HEK293 (cell line): ENCODE results near the gene FOXS1.

Source experiments
- CTCF ChIA-PET: fragments of 350-600 bp; formaldehyde crosslinking; extraction: SDS; loops from one replicate; lab custom pipeline; 2021; ENCODE audit warnings: antibody characterized with exemption; lab: Yijun Ruan, JAX
- POLR2A ChIA-PET: fragments of 300-600 bp; formaldehyde crosslinking; extraction: SDS; loops from one replicate; lab custom pipeline; 2020; ENCODE audit warnings: antibody characterized with exemption, inconsistent platforms; lab: Yijun Ruan, JAX
- H3K27ac ChIP-seq: fragments of 200-500 bp; sonication (Bioruptor generic); 2 replicates; pipeline ENCODE4 v1.5.1; 2014; ENCODE audit warnings: low read depth, low read length, control low read depth, inconsistent platforms; ENCODE audit errors: extremely low read depth
- H3K36me3 ChIP-seq, 2 experiments: fragments of 200-500 bp in 1 of 2; sonication (Bioruptor generic) in 1 of 2; 1 replicate in 1 of 2; 2 replicates in 1 of 2; pipeline ENCODE4 v1.5.1; 2014 to 2017; ENCODE audit warnings: inconsistent platforms in 2 of 2, low read length in 2 of 2; ENCODE audit not compliant: control insufficient read depth in 2 of 2, insufficient read depth in 1 of 2
- H3K4me1 ChIP-seq: fragments of 200-500 bp; sonication (Bioruptor generic); 2 replicates; pipeline ENCODE4 v1.5.1; 2014; ENCODE audit warnings: mild to moderate bottlenecking, low read length, inconsistent platforms; ENCODE audit not compliant: control insufficient read depth, insufficient read depth
- H3K4me3 ChIP-seq: 2 replicates; pipeline ENCODE4 v1.5.1; 2011; ENCODE audit warnings: low read depth, mild to moderate bottlenecking, control low read depth, low read length, moderate library complexity
- H3K9me3 ChIP-seq: fragments of 200-500 bp; sonication (Bioruptor generic); 2 replicates; pipeline ENCODE4 v1.5.1; 2014; ENCODE audit warnings: low read depth, low read length, inconsistent platforms; ENCODE audit not compliant: control insufficient read depth, insufficient read depth
- BCL11B ChIP-seq: fragments of 450-650 bp; formaldehyde crosslinking; IDR thresholded peaks from 2 replicates; pipeline ENCODE4 v1.5.1; 2016; ENCODE audit warnings: low read depth, missing biosample characterization, missing genetic modification characterization
- PATZ1 ChIP-seq: fragments of 450-650 bp; formaldehyde crosslinking; IDR thresholded peaks from 2 replicates; pipeline ENCODE4 v1.5.1; 2016; ENCODE audit warnings: missing biosample characterization, missing genetic modification characterization
- REPIN1 ChIP-seq: fragments of 450-650 bp; formaldehyde crosslinking; IDR thresholded peaks from 2 replicates; pipeline ENCODE4 v1.5.1; 2017; ENCODE audit warnings: missing biosample characterization, missing genetic modification characterization, low read depth
- SETDB1 ChIP-seq: IDR thresholded peaks from one replicate; pipeline ENCODE4 v1.6.1; 2017; ENCODE audit warnings: mild to moderate bottlenecking, low read length, moderate library complexity, mixed read lengths; ENCODE audit not compliant: insufficient read length
- YY2 ChIP-seq: fragments of 450-650 bp; formaldehyde crosslinking; IDR thresholded peaks from 2 replicates; pipeline ENCODE4 v1.5.1; 2016; ENCODE audit warnings: missing biosample characterization, missing genetic modification characterization
- ZBTB44 ChIP-seq: fragments of 450-650 bp; IDR thresholded peaks from 2 replicates; pipeline ENCODE4 v1.5.1; 2018; ENCODE audit warnings: missing biosample characterization, mild to moderate bottlenecking, missing genetic modification characterization
- ZBTB49 ChIP-seq: fragments of 450-650 bp; formaldehyde crosslinking; IDR thresholded peaks from 2 replicates; pipeline ENCODE4 v1.5.1; 2016; ENCODE audit warnings: missing biosample characterization, missing genetic modification characterization, low read depth
- ZNF138 ChIP-seq: fragments of 450-650 bp; formaldehyde crosslinking; IDR thresholded peaks from 2 replicates; pipeline ENCODE4 v1.5.1; 2016; ENCODE audit warnings: missing biosample characterization, missing genetic modification characterization, borderline replicate concordance
- ZNF155 ChIP-seq: fragments of 450-650 bp; formaldehyde crosslinking; IDR thresholded peaks from 2 replicates; pipeline ENCODE4 v1.5.1; 2016; ENCODE audit warnings: missing biosample characterization, missing genetic modification characterization
- ZNF175 ChIP-seq: fragments of 450-650 bp; formaldehyde crosslinking; IDR thresholded peaks from 2 replicates; pipeline ENCODE4 v1.5.1; 2016; ENCODE audit warnings: missing biosample characterization, missing genetic modification characterization
- ZNF184 ChIP-seq: fragments of 450-650 bp; IDR thresholded peaks from 2 replicates; pipeline ENCODE4 v1.5.1; 2018; ENCODE audit warnings: missing biosample characterization, mild to moderate bottlenecking, missing genetic modification characterization
- ZNF19 ChIP-seq: fragments of 450-650 bp; formaldehyde crosslinking; IDR thresholded peaks from 2 replicates; pipeline ENCODE4; 2016; ENCODE audit warnings: missing biosample characterization, missing genetic modification characterization, low read depth
- ZNF362 ChIP-seq: fragments of 450-650 bp; formaldehyde crosslinking; IDR thresholded peaks from 2 replicates; pipeline ENCODE4 v1.5.1; 2016; ENCODE audit warnings: missing biosample characterization, missing genetic modification characterization
- ZNF366 ChIP-seq: fragments of 450-650 bp; formaldehyde crosslinking; conservative IDR thresholded peaks from 2 replicates; pipeline ENCODE4 v1.5.1; 2016; ENCODE audit warnings: missing biosample characterization, missing genetic modification characterization
- ZNF501 ChIP-seq: fragments of 450-650 bp; formaldehyde crosslinking; IDR thresholded peaks from 2 replicates; pipeline ENCODE4 v1.5.1; 2016; ENCODE audit warnings: missing biosample characterization, missing genetic modification characterization
- ZNF518A ChIP-seq: fragments of 450-650 bp; formaldehyde crosslinking; conservative IDR thresholded peaks from 2 replicates; pipeline ENCODE4 v1.5.1; 2016; ENCODE audit warnings: low read depth, missing biosample characterization, missing genetic modification characterization
- ZNF548 ChIP-seq: fragments of 450-650 bp; formaldehyde crosslinking; IDR thresholded peaks from 2 replicates; pipeline ENCODE4 v1.5.1; 2016; ENCODE audit warnings: missing biosample characterization, missing genetic modification characterization
- ZNF561 ChIP-seq: fragments of 450-650 bp; IDR thresholded peaks from 2 replicates; pipeline ENCODE4 v1.5.1; 2018; ENCODE audit warnings: missing biosample characterization, missing genetic modification characterization, borderline replicate concordance
- ZNF621 ChIP-seq: fragments of 450-650 bp; formaldehyde crosslinking; IDR thresholded peaks from 2 replicates; pipeline ENCODE4 v1.5.1; 2017; ENCODE audit warnings: missing biosample characterization, missing genetic modification characterization
- ZNF623 ChIP-seq: fragments of 450-650 bp; formaldehyde crosslinking; IDR thresholded peaks from 2 replicates; pipeline ENCODE4 v1.5.1; 2016; ENCODE audit warnings: missing biosample characterization, missing genetic modification characterization
- ZNF792 ChIP-seq: fragments of 450-650 bp; formaldehyde crosslinking; IDR thresholded peaks from 2 replicates; pipeline ENCODE4 v1.5.1; 2016; ENCODE audit warnings: missing biosample characterization, missing genetic modification characterization
- ZNF830 ChIP-seq: fragments of 450-650 bp; IDR thresholded peaks from 2 replicates; pipeline ENCODE4 v1.5.0; 2018; ENCODE audit warnings: missing biosample characterization, missing genetic modification characterization, low read depth, mild to moderate bottlenecking, moderate library complexity
- ZSCAN4 ChIP-seq: fragments of 450-650 bp; formaldehyde crosslinking; IDR thresholded peaks from 2 replicates; pipeline ENCODE4 v1.5.1; 2017; ENCODE audit warnings: missing biosample characterization, missing genetic modification characterization

The FOXS1 gene

GRCh38 chr20:31822421-31823330, 22.7 kb downstream of the FOXS1 start:
- Histone ChIP-seq H3K27ac (no peak overlapping the region), H3K4me3 (no peak overlapping the region), H3K9me3 (no peaks in the 10 kb centered on the region), H3K4me1 (no peaks in the 10 kb centered on the region), H3K36me3 (no peaks in the 10 kb centered on the region)
- ChIA-PET POLR2A (interaction anchor here (1.1 kb wide), 1 partner anchor 57 kb away, joined by 3 read pairs; no protein-coding TSS in a partner anchor), CTCF (interaction anchor here (0.6 to 4.1 kb wide), 31 partner anchors 8 to 832 kb away, joined by 3 to 71 read pairs (median 4); partner anchors contain the start of genes FOXS1 and PDRG1)
- TF ChIP-seq ZNF366 (tag by site-specific recombination) (no peak; the same call in 1 of the 2 replicates), ZNF501 (tag by site-specific recombination) (no peak), ZNF792 (tag by site-specific recombination) (no peak), ZSCAN4 (tag by site-specific recombination) (no peak), ZBTB44 (no peak), ZNF155 (tag by site-specific recombination) (no peak), YY2 (tag by site-specific recombination) (no peak; the same call in 1 of the 2 replicates), ZNF19 (tag by site-specific recombination) (no peak), ZNF175 (tag by site-specific recombination) (no peak), PATZ1 (no peak; the same call in 1 of the 2 replicates), ZNF518A (no peak), BCL11B (tag by site-specific recombination) (no peak), ZNF548 (no peak), ZBTB49 (no peak), ZNF184 (tag by site-specific recombination) (no peak), ZNF830 (tag by site-specific recombination) (no peak), REPIN1 (tag by site-specific recombination) (no peak), ZNF138 (tag by site-specific recombination) (no peak), ZNF623 (tag by site-specific recombination) (no peak), SETDB1 (no peak), ZNF621 (tag by site-specific recombination) (no peak), ZNF561 (no peak; the same call in 1 of the 2 replicates), ZNF362 (tag by site-specific recombination) (no peak)
